B cell (primary cell): Measurements from ENCODE around the gene TRIAP1.

Experiments used
- CTCF ChIP-seq: fragments of 200-600 bp; IDR thresholded peaks from one replicate; pipeline ENCODE4 v1.8.0; 2022; ENCODE audit warnings: antibody characterized with exemption, mild to moderate bottlenecking
- EZH2 ChIP-seq: IDR thresholded peaks from 2 replicates; pipeline ENCODE4 v1.6.1; 2012; ENCODE audit warnings: borderline replicate concordance, low read depth, mild to moderate bottlenecking, moderate library complexity, low read length; ENCODE audit not compliant: insufficient read depth, poor library complexity, severe bottlenecking

- no peak for TF ChIP-seq CTCF
- TF ChIP-seq EZH2: no peak
These were observed 27.8 kb upstream of the TRIAP1 start for GRCh38 chr12:120473807-120474615.
